H1 (cell line): ENCODE data around the gene EML1.

Source experiments
- CTCF ChIP-seq, 3 experiments: IDR thresholded peaks; 1 replicate in 2 of 3; 2 replicates in 1 of 3; pipeline versions ENCODE4 v1.5.1 to v1.6.1; 2011; ENCODE audit warnings: low read length in 3 of 3, mild to moderate bottlenecking in 3 of 3, inconsistent platforms in 2 of 3, low read depth in 1 of 3, moderate library complexity in 1 of 3; ENCODE audit not compliant: insufficient read depth in 1 of 3; ENCODE audit errors: control extremely low read depth in 1 of 3
- EP300 ChIP-seq, 2 experiments: IDR thresholded peaks; 1 replicate in 1 of 2; 2 replicates in 1 of 2; pipeline ENCODE4 v1.6.1; 2011 to 2012; ENCODE audit warnings: low read depth in 2 of 2, low read length in 2 of 2, mild to moderate bottlenecking in 2 of 2, borderline replicate concordance in 1 of 2, inconsistent platforms in 1 of 2, moderate library complexity in 1 of 2
- MAFK ChIP-seq: IDR thresholded peaks from 2 replicates; pipeline ENCODE4 v1.6.1; 2012; ENCODE audit warnings: low read depth, mild to moderate bottlenecking, improper control_type of control experiment, low read length
- POLR2A ChIP-seq, 2 experiments: IDR thresholded peaks; 1 replicate in 1 of 2; 2 replicates in 1 of 2; pipeline ENCODE4 v1.6.1; 2011; ENCODE audit warnings: low read depth in 2 of 2, low read length in 2 of 2, mild to moderate bottlenecking in 2 of 2; ENCODE audit errors: control extremely low read depth in 1 of 2
- POLR2AphosphoS5 ChIP-seq: IDR thresholded peaks from 2 replicates; pipeline ENCODE4 v1.6.1; 2011; ENCODE audit warnings: low read depth, low read length
- RFX5 ChIP-seq: IDR thresholded peaks from 2 replicates; pipeline ENCODE4 v1.6.1; 2011; ENCODE audit warnings: low read depth, low read length, improper control_type of control experiment, borderline replicate concordance
- RXRA ChIP-seq: IDR thresholded peaks from 2 replicates; pipeline ENCODE4 v1.6.1; 2011; ENCODE audit warnings: low read depth, mild to moderate bottlenecking, low read length, moderate library complexity; ENCODE audit not compliant: insufficient read depth
- TAF1 ChIP-seq: IDR thresholded peaks from 2 replicates; pipeline ENCODE4 v1.6.1; 2011; ENCODE audit warnings: mild to moderate bottlenecking, low read depth, low read length

- TF ChIP-seq CTCF (IDR thresholded peaks at IDR 0.05; ENCODE audit: control extremely low read depth in 1 of 3, insufficient read depth in 1 of 3, low read depth in 1 of 3, low read length in 3 of 3) (no peak), POLR2A (IDR thresholded peaks at IDR 0.05; ENCODE audit: control extremely low read depth in 1 of 2, low read depth in 2 of 2, low read length in 2 of 2) (no peak), RFX5 (no peak), POLR2AphosphoS5 (no peak), TAF1 (no peak), RXRA (no peak), MAFK (no peak), EP300 (IDR thresholded peaks at IDR 0.05; ENCODE audit: borderline replicate concordance in 1 of 2, low read depth in 2 of 2, low read length in 2 of 2) (no peak)
These were observed 34.9 kb upstream of the EML1 start for GRCh38 chr14:99758121-99758821.
